ENCODE results near the gene TBC1D10A.

TBC1D10A gene

DNA sequence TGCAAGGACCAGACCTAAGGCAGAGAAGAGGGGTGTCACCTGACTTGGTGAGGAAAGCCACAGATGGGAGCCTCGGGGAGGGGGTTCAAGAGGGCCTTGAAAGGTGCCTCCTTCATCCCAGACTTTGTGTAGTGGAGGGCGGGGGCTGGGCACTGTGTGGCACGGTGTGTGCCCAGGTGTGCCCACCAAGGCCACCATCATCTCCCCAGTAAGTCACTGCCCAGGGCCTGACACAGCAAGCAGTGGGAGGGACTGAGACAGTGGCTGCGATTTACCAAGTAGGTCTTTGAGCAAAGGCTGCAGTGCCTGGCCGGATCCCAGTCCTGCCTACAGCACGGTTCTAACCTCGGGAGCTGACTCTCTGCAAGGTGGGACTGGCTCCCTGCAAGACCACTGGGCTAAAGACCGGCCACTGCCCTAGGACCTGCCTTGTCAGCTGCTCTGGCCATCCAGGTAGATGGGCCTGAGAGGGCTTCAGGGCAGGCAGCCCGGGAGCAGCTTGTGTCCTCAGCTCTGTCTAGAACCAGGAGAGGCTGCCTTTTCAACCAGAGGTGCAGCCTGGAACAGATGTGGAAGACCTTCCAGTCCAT, 61.5 kb downstream of the TBC1D10A start:
- no peak for DNase-seq

DNA sequence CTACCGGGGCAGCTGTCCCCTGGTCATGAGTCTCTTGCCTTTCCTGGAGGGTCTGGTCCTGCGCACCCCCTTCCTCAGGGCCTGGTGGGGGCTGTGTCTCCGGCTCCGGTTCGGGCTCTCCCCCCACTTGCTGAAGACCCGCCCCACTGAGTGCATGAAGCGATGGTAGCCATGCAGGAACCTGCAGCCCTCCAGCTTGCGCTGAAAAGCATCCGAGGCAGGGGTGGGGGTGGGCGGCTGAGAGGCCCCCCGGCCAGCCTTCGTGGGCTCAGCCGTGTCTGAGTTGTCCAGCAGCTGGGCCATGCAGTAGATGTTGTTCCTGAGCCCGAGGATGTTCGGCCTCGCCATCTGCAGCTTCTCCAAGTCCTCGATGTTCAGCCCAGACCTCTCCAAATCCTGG, 62.9 kb downstream of the TBC1D10A start:
- no peak for DNase-seq

DNA sequence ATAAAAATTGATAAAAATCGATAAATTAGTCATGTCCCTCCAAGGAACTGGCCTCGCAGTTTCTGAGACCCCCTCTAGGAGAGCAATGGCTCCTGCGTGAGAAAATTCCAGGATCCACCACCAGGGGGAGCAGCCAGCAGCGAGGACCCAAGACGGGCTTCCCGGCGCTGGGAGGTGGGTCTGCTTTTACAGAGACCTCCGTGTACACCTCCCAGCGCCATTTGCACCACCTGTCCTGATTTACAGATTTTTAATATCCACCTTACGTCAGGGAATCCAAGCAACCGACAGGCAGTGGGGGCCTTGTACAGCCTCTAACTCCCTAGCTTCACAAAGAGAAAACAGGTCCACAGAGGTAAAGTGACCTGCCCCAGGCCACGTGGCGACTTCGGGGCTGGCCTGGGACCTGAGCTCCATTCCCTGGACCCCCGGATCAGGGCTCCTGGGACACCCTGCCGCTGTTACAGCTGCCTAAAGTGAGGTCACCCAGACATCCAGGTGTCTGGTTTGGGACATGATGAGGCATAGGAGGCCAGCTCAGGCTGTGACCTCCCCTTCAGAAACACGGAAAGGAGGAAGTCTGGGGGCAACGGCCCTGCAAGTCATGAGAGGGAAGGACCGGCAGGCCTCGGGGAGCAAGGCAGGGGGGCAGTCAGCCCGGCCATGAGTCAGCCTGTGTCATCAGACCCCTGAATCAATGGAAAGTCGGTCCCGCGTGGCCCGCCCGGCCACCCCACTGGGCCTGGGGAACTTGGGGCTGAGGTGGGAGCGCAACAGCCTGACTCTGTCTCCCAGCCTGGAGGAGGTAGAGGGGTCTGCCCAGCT, 63.6 kb downstream of the TBC1D10A start:
- no peak for DNase-seq

DNA sequence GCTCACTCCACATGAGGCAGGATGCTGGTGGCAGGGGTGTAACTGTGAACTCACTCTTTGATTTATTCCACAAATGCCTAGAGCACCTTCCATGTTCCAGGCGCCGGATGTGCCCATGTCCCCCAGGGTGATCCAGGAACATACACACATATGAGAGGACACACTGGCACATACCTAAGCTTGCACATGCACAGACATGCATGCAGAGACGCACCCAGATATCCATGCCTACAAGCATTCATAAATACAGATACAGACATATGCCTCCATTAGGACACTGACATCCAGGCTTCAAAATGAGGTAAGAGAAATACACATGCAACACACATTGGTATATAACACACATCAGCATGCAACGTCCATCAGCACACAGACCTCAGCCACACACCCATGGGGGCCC, 64.6 kb downstream of the TBC1D10A start:
- no peak for DNase-seq

DNA sequence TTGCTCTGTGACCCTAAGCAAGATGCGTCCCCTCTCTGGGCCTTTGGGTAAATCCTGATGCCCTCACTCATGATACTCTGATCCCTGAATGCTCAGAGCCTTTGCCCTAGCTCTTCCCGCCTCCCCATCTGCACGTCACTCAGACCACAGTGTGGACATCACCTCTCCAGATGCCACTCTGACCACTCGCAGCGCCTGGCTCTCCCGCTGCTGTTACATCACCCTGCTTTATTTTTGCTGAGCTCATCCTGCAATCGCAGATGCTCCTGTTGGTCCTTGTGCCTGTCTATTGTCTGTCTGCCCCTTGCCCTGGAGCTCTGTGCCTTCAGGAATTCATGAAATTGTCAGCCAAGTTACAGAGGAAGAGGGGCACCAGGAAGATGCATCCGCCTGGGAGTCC, 65.6 kb downstream of the TBC1D10A start:
- DNase-seq: no peak

DNA sequence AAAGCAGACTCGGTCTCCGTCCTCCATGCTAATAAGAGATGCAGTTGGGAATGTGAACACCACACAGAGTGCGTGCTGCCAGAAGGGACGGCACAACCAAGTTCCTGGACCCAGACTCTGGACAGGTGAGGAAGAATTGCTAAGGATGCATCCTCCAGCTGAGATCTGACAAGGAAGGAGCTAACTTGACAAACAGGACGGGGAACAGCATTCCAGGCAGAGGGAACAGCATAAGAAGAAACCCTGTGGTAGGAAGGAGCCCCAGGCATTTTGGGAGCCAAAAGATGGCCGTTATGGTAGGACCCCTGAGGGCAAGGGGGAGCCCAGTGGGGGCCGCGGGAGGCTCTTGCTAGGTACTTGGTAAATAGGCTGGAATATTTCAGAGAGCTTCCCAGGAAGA, 66.1 kb downstream of the TBC1D10A start:
- DNase-seq: no peak

DNA sequence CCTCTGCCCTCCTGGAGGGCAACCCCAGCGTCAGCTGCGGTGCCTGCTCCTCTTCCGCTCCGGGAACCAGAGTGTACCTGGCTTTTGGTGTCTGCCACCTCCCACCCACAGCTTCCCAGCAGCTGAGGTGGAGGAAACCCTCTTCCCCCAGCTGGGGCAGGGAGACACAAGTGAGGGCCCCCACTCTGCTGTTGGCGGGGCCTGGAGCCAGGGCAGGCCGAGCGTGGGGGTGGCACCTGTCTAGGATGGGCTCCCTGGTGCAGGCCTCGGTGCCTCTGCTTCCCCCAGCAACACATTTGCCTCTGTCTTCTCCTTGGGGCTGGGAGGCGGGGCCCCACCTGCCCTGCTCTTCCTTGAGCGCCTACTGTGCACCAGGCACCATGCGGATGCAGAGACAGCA, 66.5 kb downstream of the TBC1D10A start:
- DNase-seq: no peak

DNA sequence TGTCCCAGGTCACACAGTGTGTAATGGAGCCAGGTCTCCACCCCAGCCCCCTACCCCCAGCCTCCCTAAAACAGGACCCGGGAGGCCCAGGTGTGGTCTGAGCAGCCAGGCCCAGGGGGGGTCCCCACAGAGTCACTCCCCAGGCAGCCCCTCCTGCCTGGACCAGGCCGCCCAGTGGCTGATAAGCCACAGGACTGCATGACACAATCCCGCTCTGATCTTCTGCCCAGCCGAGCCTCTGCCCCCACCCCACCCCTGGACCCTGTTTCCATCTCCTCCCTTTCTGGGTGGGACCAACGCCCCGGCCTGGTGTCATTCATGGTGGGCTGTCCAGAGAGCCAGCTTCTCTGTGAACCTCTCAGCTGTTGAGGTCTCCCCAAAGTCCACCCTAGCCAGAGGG, 72.4 kb downstream of the TBC1D10A start:
- DNase-seq: no peak

DNA sequence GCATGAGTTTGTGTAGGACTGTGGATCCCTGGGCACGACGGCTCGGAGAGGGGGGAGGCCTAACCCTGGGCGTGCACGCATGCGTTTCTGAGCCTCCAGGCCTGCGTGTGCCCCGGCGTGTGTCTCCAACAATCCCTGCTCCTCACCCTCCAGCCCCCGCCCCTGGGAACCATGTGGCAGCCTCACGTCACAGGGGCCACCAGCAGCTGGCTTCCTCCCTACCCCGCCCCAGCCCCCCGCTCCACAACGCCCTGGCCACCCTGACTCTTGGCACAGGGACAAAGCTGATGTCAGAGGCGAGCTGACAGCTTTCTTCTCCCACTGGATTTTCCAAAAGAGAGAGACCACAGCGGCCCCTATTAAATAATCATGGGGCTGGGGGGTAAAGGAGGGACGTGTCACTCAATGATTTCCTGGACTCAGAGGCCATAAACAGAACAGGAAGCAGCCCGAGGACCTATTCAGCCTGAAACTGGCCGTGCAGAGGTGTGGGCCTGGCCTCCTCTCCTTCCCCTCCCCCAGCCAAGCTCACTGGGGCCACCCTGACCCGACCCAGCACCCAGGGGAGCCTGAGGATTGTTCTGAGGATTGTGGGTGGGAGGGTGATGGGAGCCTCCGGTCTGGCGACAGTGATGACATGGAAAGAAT, 73.4 kb downstream of the TBC1D10A start:
- no peak for DNase-seq

DNA sequence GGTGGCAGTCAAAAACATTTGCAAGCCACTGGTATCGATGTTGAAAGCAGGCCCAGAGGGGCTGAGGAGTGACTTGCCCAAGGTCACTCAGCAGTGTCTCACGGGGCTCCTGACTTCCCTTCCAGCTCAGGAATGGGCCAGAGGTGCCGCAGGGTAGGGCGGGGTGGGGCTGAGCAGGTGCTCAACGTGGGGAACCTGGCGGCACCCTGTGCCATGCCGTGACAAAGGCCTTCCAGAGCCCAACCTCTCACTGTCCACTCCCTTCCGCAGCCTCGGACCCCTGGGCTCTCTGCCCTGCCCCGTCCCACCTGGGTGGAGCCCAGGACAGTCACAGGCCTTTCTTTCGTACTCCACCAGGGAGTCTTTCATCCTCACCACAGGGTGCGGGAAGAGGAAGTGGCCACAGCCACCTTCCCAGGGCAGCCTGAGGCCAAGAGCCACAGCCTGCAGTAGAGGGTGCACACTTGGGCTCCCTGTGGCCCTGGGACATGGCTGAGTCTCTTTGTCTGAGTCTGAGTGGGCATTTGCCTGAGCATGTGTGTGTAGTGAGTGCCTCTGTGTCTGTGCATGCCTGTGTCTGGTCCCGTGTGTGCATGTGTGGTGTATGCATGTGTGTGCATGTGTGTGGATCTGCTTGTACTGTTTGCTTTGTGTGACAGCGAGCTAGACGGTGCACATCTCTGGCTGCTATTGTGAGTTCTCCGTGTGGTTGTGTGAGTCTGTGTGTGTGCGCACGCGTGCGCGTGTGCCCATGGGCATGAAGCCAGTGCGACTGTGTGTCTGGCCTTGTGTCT, 74.1 kb downstream of the TBC1D10A start:
- no peak for DNase-seq

DNA sequence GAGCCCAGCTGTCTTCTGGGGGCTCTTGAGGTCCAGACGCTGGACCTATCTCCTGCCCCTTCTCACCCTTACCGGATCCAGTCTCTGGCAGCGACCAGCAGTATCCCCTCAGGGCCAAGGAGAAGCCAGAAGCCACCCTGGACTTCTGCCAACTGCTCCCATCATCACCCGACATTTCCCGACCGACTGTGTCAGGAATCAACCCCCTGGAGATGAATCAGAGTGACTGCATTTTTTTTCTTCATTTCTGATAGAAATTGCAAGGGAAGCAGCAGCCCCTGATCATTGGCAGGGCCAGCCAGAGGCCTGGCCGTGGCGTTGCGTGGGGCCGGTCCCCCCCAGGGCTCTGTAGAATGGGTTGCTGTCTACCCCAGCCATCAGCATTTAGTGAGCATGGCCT, 75.0 kb downstream of the TBC1D10A start:
- DNase-seq: no peak

DNA sequence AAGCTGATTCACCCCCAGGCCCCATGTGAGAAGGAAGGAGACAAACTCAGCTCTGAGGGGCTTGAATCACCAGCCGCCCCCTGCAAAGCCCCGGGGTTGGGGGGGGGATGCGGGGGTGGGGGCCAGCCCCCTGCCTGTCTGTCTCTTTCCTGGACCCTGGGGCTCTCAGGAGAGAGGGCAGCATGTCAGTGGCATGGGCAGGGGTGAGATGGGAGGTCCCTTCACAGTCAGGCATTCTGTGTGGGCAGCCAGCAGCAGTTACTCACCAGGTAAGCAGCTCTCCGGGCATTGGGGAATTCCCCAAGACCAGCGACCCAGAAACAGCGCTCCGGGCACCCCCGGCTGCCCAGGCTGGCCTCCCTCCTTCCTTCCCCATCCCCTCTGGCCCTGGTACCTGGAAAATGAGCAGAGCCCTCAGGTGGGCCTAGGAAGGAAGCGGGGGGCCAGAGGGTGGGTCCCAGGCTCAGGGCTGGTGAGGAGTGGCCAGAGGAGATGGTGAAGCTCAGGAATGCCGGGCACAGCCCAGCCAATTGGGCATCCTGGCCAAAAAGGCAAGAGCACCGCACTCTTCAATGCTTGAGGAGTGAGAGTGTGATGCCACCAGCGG, 76.0 kb downstream of the TBC1D10A start:
- no peak for DNase-seq

DNA sequence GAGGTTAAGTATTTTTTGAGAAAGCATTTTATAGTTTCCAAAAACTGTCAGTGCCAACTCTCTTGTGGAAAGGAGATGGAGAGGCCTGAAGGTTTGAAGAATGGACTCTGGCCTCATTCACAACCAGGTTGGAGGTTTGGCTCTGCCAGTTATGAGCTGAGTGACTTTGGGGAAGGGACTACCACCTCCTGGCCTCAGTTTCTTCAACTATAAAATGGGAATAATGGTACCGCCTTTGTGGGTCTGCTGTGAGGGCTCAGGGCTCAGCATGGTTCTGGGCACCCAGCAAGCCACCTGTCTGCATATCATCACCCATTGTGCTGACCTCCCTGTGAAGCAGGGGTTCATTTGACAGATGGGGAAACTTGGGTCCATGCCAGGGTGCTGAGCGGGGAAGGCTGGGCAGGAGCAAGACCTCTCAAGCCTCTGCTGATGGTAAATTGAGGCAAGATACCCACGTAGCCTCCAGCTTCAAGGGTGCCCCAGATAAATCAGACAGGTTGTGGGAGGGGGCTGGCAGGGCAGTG, 76.6 kb downstream of the TBC1D10A start:
- no peak for DNase-seq

DNA sequence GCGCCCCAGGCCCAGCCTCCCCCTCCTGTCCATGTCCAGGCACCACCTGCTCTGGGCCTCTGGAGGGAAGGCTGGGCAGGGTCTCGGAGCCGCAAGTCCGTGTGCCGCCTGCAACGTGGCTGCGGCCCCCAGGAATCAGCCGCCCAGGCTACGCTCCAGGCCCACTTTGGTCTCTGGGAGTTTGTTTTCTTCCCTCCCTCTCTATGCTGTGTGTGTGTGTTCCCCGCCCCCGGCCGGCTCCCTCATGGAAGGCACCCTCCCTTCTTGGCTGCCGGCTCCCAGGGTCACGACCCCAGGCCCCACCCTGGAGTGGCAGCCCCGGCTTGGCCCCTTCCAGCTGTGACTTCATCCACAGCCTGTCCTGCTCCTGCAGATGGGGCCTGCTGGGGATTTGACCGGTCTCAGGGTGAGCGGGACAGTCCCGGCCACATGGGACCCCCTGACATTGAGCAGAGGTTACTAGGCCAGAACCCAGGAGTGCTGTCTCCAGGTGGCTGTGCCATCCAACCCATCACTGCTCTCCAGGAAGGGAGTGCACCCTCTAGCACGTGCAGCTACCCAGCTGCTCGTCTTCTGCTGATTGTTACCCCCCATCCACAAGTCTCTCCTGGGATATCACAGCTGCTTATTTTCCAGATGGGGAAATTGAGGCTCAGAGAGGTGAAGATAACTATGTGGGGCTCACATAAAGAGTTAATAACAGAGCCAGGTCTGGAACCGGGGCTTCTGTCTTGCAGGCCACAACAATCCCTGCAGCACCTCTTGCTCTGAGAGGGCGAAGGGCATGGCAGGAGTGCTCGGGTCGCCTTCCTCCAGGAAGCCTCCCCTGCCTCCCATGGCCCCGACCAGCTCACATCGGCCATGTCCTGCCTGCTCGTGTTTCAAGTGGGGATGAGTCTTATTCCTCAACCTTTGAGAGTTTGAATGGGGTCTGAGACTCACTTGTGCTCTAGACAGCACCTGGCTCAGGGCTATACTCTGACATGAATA, 77.4 kb downstream of the TBC1D10A start:
- no peak for DNase-seq

DNA sequence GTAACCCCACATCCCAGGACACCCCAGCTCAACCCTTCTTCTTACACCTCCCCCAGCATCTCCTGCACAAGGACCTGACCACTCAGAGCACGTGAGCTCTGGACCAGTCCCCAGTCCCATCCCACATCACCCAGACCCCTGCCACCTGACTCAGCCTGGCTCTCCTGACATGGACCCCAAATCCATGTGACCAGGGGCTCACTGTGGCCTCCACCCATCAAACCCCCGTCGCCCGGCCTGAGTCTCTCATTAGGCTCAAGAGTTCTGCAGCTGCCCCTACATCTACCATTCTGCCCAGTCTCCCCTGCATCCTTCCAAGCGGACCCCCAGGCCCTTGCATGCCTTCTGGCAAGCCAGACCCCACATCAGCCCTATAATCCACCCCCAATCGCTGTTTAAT, 78.3 kb downstream of the TBC1D10A start:
- no peak for DNase-seq

DNA sequence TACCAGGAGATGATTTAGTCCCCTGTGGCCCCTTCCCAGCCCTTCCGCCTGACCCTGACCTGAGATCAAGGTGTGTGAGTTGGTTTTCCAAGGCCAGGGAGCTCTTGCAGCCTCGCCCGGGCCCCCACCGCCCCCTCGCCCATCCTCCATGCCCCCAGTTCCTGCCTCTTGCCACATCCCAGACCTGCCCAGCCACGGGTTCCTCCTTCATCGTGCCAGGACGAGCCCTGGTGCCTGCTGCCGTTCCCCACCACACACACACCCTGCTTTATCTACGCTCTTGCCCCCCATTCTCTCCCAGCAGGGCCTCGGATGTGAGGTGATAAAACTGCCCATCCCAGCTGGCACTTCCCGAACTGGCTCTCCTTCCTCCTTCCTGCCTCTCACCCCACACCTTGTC, 78.8 kb downstream of the TBC1D10A start:
- no peak for DNase-seq

DNA sequence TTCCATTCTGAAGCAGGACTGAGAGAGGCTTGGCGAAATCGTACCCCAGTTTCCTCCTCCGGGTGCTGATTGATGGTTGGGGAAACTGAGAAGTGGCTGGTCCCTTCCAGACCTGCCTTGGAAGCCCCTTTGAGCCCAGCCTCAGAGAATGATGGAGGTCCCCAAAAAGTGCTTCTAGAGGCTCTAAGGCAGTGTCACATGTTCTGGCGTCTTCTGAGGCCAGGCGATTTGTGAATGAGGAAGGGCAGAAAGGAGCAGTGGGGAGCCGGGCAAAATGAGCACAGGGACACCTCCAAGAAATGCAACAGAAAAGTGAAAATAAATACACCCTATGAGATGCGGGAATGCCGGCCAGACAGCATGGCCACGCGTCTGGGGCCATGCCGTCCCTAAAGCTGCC, 79.2 kb downstream of the TBC1D10A start:
- DNase-seq: no peak

DNA sequence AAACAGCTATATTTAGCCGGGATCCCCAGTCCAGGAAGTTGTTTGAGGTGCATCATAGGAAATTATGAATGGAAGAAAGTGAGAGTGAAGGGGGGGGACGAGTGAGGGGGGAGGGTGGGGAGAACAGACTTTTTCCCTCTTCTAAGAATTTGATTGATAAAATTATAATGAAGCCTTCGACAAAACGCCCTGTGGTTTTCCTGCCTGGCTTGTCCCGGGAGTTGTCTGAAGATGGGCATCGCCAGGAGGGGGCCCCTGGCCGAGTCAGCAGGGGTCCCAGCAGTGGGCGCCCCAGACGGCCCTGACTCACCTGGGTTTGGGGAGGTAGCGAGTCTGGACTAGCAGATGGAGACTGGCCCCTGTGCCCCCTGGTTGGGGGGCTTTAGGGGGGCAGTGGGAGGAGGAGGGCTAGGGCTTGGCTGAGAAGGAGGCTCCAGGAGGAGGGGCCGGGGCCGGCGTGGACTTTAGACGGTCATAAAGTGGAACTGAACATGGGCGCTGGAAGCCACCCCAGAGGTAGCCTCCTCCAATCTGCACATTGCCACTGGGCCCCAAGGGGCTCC, 79.8 kb downstream of the TBC1D10A start:
- DNase-seq: no peak

DNA sequence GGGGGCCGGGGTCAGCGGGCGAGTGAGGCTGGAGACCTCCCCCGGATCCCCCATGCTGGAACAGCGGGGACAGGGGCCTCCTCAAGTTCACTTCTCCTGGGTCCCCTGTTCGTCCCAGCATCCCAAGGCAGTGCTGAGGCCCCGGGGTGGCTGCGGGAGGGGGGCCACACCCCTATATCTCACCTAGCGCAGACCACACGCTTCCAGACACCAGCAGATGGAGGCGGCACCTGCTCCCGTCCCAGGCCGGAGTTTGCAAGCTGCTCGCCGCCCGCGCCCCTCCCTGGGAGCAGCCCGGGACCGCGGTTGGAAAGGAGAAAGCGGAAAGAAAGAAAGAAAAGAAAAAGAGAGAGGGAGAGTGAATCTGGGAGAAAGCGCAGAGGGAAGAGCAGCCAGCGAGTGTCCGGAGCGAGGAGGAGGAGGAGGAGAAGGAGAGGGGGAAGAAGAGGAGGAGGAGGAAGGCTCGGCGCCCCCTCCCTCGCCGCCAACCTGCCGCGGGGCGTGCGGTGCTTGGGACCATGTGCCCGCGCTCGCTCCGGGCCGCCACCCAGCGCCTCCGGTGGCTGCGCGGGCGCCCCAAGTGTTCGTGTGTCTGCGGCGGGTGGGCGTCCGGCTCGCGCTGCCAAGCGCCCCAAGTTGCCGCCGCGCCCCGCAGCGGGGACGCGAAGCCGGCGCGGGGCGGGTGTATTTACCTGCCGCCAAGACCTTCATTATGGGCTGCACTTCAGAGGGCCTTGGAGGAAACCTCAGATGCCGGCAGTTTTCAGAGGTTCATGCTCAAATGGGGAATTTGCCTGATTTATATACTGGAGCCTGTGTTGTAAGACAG, 80.5 kb downstream of the TBC1D10A start, which contains the start of gene LIF:
TSS of gene LIF (minus strand) at position 775 of the 829 bp plus-strand sequence. CDS start at position 711, 64 bp downstream.
- no peak for DNase-seq
